ENCODE results near the gene KNDC1.

- TF ChIP-seq, protein P1, sequence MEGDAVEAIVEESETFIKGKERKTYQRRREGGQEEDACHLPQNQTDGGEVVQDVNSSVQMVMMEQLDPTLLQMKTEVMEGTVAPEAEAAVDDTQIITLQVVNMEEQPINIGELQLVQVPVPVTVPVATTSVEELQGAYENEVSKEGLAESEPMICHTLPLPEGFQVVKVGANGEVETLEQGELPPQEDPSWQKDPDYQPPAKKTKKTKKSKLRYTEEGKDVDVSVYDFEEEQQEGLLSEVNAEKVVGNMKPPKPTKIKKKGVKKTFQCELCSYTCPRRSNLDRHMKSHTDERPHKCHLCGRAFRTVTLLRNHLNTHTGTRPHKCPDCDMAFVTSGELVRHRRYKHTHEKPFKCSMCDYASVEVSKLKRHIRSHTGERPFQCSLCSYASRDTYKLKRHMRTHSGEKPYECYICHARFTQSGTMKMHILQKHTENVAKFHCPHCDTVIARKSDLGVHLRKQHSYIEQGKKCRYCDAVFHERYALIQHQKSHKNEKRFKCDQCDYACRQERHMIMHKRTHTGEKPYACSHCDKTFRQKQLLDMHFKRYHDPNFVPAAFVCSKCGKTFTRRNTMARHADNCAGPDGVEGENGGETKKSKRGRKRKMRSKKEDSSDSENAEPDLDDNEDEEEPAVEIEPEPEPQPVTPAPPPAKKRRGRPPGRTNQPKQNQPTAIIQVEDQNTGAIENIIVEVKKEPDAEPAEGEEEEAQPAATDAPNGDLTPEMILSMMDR (IDR thresholded peaks at IDR 0.05) = no peak
- no peak for TF ChIP-seq POLR2A (IDR thresholded peaks at IDR 0.05)
These were observed 29.7 kb downstream of the KNDC1 start for GRCh38 chr10:133189726-133190125.

Measured in adrenal gland (tissue), 5 donors.